Activated CD4-positive, CD25-positive, alpha-beta regulatory T cell treated with anti-CD3 and anti-CD28 coated beads, Interleukin-2, amount 50 U/mL, for 16 hours (primary cell): ENCODE measurements around the gene DIAPH1.
A peak's percentile ranks its signal among the peaks of the same experiment; 100 is the strongest.

Experiments
- DNase-seq: peaks from one replicate; pipeline ENCODE4 v3.0.0-alpha.2; 2020; ENCODE audit warnings: low read depth, low spot score

Gene DIAPH1

DNA sequence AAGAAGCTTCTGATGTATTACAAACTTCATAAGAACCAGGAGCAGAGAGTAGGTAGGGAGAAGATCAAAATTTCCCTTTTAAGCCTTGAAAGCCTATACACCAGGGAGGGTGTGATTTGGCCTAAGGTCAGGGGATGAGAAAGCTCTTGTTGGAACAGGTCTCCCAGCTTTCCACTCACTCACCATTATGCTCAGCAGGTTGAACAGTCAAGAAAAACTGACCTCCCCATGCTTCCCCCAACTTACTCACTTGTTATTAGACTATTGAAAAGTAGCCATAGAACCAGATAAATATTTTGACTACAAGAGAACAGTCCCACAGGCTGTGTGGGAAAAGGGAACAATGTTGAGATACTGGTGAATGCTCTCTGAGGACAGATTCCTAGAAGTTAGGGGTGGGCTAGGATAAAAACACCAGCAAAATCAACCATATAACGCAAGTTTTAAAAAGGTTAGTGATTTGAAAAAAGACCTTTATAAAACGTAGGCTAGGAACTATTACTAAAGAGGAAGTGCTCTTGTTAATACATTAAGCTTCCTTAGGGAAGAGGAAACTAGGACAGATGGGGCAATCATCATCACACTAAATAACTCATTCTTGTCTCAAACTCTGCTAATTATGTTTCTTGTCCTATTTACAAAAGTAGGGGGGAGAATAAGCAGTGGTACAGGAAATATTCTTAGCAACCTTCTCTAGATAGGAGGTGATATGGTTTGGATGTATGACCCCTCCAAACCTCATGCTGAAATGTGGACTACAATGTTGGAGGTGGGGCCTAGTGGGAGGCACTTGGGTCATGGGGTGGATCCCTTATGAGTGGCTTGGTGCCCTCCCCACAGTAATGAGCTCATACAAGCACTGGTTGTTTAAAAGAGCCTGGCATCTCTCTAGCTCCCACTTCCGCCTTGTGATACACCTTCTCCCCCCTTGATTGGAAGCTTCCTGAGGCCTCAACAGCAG is 98.9 kb downstream of the DIAPH1 start:
- no peak for DNase-seq

GRCh38 chr5:141518618-141519015 is 100.2 kb downstream of the DIAPH1 start:
- DNase-seq: no peak

- no peak for DNase-seq
Measured at GRCh38 chr5:141517880-141518617, 100.8 kb downstream of the DIAPH1 start.

GRCh38 chr5:141517312-141517711 is 101.5 kb downstream of the DIAPH1 start:
- DNase-seq: no peak

DNA sequence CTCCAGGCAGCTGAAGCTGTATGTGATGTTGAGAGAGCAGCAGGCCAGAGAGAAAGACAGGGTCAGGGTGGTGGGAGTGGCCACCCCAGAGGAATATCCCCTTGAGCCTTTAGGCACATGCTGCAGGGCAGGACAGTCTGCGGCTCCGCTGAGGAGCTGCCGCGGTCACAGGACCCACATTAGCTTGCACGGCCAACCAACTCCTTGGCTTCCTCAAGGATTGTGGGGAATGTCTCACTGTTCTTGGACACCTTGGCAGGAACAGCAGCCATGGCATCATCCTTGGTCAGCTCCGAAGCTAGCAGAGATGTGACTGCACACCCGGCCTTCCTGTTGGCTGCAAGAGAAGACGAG is 102.2 kb downstream of the DIAPH1 start:
- DNase-seq: no peak

- no peak for DNase-seq
Measured at GRCh38 chr5:141515946-141516671, 102.7 kb downstream of the DIAPH1 start.

DNA sequence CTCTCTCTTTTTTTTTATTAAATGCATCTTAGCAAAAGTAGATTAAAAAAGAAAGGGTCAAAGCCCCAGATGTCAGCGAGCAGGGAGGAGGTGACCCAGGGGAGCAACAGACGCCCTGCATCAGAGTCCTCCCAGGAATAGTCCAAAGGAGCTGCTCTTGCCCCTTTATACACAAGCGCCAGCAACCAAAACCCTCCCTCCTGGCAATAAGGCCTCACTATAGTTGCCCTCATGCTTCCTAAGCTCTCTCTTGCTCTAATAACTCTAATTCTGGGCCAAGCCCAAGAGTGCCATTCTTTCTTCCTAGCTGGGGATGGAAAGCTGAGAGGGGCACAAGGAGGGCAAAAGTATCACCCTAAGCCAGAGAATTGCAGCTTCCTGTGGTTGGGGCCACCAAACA is 103.7 kb downstream of the DIAPH1 start:
- DNase-seq: no peak

DNA sequence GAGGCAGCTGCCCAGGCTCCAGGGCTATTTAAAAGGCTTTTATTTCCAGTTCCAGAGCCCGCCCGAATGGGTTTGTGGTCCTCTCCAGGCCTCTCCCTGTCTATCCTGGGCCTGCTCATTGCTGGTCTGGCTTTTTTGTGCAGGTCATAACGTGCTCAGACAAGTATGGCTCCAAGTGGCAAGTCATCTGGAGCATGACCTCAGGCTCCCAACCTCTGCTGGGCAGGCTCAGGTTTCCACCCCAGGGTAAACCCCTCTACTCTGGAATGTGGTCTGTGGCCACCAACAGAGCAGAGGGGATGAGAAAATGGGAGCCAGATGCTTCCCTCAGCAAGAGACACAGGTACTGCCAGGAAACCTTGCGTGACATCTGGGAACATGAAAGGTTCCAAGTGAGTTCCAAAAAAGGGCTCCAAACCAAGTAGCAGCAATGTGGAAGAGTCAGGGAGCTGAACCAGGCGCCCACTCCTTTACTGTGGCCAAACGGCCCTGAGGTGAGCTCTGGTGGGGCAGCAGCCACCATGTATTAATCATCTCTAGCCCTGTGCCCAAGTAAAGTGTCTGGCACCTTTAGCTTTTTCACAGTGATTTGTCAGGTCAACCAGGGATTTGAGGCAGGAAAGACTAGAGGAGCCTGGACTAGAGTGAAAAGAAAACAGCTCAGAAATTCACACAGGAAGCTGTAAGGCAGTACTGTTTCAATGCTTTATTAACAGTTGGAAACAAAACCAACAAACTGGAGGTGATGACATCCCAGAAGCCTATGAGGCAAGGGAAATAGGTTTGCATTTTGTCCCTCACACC is 104.3 kb downstream of the DIAPH1 start:
- DNase-seq: no peak

- no peak for DNase-seq
Measured at GRCh38 chr5:141513627-141514329, 105.0 kb downstream of the DIAPH1 start.

DNA sequence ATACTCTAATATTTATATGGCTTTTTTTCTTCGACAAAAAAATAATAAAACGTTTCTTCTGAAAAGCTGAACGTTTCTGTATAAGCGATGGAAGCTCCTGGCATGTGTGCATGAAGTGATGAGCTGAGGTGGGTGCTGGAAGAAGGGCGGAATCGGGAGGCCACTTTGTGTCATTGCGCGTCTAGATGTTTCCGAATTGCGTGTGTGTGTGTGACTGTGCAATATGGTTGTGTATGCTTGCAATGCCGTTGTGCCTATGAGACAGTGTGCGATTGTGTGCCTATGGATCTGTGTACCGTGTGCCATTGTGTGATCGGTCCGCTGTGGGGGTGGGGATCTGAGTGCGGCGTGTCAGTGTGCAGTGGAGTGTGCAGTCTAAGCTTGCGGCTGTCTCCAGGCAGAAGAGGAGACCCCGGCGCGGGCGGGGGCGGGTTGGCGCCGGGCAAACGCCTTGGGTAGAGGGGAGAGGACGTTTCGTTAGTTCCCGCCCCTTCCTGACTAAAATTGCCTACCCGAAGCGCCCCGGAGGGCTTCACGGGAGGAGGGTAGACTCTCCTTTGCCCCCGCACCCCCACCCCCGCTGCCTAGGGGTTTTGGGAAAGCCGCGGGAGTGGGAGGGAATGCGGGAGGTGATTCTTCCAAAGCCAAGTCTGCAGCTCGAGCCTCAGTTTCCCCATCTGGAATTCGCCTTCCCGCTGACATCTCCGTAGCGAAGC is 105.7 kb downstream of the DIAPH1 start:
- no peak for DNase-seq

GRCh38 chr5:141512390-141512910 is 106.3 kb downstream of the DIAPH1 start:
- DNase-seq: peak; percentile 75

DNA sequence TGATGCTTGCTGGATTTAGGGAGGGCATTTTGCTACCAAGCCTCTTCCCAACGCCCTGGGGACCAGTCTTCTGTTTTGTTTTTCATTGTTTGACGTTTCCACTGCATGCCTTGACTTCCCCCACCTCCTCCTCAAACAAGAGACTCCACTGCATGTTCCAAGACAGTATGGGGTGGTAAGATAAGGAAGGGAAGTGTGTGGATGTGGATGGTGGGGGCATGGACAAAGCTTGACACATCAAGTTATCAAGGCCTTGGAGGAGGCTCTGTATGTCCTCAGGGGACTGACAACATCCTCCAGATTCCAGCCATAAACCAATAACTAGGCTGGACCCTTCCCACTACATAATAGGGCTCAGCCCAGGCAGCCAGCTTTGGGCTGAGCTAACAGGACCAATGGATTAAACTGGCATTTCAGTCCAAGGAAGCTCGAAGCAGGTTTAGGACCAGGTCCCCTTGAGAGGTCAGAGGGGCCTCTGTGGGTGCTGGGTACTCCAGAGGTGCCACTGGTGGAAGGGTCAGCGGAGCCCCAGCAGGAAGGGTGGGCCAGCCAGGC is 107.0 kb downstream of the DIAPH1 start:
- no peak for DNase-seq

DNA sequence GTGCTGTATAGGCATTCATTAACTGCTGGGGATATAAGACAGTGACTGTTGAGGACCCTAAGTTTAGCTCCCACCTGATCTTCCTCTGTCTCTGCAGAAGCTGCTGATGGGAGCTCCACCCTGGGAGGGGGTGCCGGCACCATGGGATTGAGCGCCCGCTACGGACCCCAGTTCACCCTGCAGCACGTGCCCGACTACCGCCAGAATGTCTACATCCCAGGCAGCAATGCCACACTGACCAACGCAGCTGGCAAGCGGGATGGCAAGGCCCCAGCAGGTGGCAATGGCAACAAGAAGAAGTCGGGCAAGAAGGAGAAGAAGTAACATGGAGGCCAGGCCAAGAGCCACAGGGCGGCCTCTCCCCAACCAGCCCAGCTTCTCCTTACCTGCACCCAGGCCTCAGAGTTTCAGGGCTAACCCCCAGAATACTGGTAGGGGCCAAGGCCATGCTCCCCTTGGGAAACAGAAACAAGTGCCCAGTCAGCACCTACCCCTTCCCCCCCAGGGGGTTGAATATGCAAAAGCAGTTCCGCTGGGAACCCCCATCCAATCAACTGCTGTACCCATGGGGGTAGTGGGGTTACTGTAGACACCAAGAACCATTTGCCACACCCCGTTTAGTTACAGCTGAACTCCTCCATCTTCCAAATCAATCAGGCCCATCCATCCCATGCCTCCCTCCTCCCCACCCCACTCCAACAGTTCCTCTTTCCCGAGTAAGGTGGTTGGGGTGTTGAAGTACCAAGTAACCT is 107.8 kb downstream of the DIAPH1 start:
- no peak for DNase-seq

- no peak for DNase-seq
Measured at GRCh38 chr5:141510160-141510559, 108.6 kb downstream of the DIAPH1 start.

GRCh38 chr5:141508798-141509611 is 109.8 kb downstream of the DIAPH1 start:
- DNase-seq: no peak

- DNase-seq: no peak
Measured at GRCh38 chr5:141508440-141508797, 110.4 kb downstream of the DIAPH1 start.

DNA sequence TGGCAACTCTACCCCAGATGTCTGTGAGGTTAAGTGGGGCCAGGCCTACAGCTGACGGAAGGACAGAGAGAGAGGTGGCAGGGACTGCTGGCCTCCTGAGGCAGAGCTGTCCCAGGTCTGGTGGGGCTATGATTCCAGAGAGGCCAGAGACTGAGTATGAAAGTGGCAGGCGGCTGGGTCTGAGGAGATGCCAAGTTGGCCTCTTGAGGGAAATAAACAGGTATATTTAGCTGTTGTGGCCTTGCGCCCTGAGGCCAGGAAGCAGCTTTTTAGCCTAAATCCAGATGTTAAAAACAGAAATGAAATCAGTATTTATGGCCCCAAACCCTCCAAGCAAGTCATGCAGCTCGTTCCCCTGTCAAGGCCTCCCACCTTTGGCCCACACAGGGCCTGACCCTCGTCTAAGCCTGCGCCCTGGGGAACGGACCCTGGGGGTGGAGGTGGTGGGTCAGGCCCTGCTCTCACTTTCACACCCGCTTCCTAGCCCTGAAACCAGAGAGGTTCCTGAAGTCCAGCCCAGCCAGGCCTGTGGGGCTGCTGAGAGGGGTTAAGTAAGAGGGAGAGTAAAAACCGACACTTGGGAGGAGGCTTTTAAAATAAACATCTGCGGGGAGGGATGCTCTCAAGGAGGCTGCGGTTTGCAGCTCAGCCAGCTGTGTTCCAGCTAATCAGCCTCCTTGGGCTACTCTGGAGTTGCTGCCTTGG is 111.3 kb downstream of the DIAPH1 start:
- no peak for DNase-seq
